ENCODE data around the gene CTNND2.
"Not testable (repeated sequence)": the region's sequence is repeated elsewhere in the genome, so short reads cannot be mapped to it uniquely, and the experiment has no call there.

The CTNND2 gene

GRCh38 chr5:11027660-11028059 is 876.6 kb downstream of the CTNND2 start:
- no peak for DNase-seq (ENCODE audit: low read depth)

DNA sequence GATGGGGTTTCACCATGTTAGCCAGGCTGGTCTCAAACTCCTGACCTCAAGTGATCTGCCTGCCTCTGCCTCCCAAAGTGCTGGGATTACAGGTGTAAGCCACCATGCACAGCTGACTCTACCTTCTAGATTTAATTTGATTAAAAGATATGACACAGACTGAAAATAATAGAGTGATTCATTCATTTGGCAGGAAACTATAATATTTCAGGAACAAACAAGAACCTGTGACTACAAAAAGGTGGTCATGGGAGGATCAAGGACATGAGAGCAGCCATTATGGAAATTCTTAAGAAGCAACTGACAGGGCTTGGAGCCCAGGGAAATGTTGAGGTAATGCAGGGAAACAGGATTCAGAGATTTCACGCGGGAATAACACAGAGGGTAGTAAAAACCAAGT is 877.7 kb downstream of the CTNND2 start:
- no peak for DNase-seq (ENCODE audit: low read depth)

DNA sequence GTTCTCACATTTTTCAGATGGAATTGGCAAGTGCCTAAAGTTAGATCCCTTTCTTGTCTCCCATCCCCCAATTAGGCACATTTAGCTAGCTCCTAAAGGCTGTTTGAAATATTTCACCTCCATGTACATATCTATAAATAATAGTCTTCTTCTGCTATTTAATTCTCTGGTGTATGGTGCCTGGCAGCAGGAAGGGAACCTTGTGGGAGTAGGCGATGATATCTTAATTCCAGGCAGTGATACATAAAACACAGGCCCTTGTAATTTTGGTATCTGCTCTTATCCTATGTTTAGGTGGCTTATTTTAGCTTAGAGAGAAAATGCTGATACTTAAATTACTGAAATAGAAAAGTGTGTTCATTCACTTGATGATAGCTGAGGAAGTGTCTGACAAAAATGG is 880.3 kb downstream of the CTNND2 start:
- no peak for DNase-seq (ENCODE audit: low read depth)

- no peak for DNase-seq (ENCODE audit: low read depth)
Observed at GRCh38 chr5:11013793-11014192, 890.5 kb downstream of the CTNND2 start.

GRCh38 chr5:11012295-11012694 is 892.0 kb downstream of the CTNND2 start:
- no peak for DNase-seq (ENCODE audit: low read depth)

DNA sequence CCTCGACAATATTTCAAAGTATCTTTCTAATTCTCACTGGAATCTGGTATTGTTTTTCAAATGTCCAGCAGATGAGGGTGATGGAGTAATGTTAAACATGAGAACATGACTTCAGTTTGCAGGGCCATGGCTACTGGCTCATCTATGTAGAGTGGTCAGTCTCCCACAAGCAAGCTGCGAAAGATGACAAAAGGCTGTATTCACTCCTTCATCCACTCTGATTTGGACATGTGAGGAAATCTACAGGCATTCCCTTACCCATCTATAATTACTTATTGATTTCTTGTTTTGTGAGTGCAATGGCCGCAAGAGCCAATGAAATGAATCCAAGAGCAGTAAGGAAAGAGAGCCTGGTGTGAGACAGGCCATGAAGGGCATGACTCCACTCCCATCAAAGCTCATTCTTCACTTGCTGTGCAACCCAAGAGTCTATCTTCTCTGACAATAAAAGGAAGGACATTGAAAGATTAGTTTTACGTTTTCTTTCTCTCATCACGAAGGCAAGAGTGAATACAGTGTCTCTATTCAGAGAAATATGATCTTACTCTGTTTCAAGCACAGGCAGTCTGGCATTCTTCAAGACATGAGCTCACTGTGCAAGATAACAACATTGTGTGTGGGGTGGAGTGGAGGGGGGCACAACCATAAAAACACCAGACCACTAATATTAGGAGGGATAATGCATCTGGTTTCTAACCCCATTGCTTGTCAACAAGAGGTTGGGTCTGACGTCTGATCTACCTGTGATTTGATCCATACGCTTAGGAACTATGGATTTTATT is 893.6 kb downstream of the CTNND2 start:
- no peak for DNase-seq (ENCODE audit: low read depth)

DNA sequence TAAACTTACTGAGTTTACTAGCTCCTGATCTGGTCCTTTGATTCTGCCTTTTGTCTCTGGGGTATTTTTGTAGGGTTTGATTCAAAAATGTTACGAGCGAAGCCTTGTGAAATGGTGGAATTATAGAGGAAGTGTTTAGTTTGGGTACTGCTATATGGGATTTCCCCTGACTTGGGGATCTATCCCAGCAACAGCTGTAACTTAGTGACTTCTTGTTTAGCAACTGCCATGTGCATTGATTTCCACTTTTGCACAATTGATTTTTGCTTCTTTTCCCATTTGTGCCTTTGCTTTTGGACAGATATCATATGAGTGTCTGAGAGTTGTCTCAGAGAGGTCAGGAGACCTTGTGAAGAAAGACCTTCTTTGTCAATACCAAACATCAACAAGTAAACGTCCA is 894.7 kb downstream of the CTNND2 start:
- no peak for DNase-seq (ENCODE audit: low read depth)

DNA sequence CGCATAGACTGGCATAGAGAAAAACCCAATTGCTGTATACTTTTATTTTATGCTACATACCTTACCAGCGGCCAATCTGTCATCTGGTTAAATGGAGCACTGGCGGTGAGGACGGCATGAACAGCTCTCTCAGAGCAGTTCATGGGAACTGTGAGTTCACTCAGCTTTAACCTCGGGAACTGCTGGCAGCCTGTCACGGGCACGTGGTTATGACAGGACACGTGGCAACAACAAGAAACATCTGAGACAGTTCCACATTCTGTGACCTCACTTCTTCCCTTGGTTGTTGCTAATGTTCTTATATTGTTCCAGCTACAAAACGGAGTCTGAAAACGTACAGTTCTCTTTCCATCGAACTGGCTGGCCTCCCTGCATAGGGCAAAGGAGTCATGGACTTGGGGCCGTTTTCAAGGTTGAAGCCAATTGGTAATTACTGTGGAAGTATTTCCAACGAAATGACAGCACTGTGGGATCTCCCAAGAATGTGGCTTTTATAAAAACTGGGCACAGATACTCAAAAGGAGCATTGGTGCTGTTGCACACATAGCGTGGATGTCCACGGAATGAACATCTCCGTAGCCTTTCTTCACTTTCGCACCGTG is 896.9 kb downstream of the CTNND2 start:
- no peak for DNase-seq (ENCODE audit: low read depth)

GRCh38 chr5:11004523-11004922 is 899.7 kb downstream of the CTNND2 start:
- DNase-seq (ENCODE audit: low read depth), result not testable (repeated sequence)

GRCh38 chr5:11000515-11001353 is 903.5 kb downstream of the CTNND2 start:
- DNase-seq (ENCODE audit: low read depth), result no peak

DNA sequence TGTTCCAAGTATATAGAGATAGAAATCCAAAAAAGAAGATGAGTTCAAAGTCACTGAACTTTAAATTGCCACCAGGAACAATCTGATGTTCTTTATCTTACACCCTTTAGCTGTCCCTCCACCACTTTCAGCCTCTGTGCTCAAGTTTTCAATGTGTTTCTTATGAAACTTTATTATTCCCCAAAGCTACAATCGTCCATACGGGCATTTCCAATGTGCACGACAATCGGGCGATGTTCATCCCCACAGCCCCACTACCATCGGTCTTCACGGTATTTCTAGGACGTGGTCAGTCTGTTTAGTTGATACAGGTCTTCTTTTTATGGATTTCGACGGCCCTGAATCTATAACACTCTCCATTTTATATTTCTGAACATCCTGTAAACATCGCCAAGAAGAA is 904.5 kb downstream of the CTNND2 start:
- no peak for DNase-seq (ENCODE audit: low read depth)

DNA sequence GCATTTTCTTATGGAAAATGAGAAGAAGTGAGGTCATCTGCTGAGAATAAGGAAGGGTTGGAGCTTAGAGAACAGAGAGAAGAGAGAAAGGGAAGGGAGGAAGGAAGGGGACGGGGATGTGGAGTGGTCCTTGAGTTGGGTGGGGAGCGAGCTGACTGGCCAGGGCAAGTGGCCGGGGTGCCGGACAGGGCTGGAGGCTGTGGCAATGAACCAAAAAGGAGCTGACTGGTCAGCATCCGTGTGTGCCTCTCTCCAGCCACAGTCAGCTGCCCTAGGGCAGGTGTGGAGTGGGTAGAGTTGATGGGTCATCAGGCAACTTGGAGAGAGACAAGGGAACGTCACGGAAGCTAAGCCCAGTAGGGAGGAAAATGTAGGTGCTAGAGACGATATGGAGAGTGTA is 908.4 kb downstream of the CTNND2 start:
- DNase-seq (ENCODE audit: low read depth), result no peak

DNA sequence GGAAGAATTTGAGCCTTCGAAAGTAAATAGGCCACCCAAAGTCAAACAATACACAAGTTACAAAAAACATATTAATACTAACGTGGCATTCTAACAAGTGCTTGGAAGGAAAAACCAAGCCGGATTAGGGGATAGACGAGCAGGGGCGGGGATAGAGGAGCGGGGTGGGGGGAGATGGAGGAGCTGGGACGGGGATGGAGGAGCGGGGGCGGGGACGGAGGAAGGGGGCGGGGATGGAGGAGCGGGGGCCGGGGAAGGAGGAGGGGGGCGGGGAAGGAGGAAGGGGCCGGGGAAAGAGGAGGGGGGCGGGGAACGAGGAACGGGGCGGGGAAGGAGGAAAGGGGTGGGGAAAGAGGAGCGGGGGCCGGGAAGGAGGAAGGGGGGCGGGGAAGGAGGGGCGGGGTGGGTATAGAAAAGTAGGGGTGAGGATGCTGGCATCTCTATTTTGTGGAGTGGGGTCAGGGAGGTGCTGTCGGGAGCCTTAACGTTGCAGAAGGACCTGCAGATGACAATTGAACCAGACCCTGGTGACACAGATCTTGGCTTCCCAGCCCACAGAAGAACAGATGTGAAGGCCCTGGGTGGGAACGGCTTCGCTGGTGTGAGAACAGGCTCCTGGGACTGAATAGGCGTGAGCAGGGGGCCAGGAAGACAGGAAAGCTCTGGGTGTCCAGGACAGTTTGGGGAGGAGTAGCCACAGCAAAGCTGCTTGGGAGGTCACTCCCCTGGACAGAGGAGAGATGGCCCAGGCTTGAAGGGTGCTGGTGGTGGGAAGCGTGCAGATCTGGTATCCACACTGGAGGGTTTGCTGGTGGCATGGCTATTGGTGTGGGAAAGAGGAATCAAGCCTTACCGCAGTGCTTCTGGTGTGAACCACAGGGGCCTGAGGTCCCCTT is 909.9 kb downstream of the CTNND2 start:
- DNase-seq (ENCODE audit: low read depth), result no peak

GRCh38 chr5:10990634-10991033 is 913.6 kb downstream of the CTNND2 start:
- DNase-seq (ENCODE audit: low read depth), result no peak

GRCh38 chr5:10989577-10990263 is 914.5 kb downstream of the CTNND2 start:
- no peak for DNase-seq (ENCODE audit: low read depth)

- DNase-seq (ENCODE audit: low read depth), result no peak
Observed at GRCh38 chr5:10988622-10989021, 915.6 kb downstream of the CTNND2 start.

DNA sequence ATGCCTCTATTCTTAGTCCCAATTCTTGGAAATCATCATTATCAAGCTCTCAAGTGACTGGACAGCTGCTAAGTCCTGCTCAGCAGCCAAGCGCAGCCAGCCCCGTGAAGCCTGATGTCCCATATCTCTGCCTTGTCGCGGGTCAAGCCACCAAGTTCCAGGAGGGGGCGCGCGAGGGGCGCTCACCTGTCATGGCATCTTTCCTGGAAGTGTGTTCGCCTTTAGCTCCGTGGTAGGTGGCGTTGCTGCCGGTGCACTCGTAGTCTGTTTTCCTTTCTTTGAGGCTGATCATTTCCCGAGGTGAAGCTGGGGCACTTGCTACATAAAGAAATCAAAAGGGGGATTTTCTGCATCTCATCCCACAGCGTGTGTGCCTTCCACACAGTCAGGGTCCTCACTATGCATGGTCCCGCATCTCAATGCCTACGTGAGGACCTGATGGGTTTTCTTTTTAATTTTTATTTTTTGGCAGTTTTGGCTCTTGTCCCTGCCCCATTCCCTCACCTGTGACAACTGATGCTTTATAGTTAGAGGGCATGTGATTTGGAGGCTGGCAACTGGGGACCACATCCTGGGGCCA is 916.2 kb downstream of the CTNND2 start:
- peak; percentile 41 for DNase-seq (ENCODE audit: low read depth)

DNA sequence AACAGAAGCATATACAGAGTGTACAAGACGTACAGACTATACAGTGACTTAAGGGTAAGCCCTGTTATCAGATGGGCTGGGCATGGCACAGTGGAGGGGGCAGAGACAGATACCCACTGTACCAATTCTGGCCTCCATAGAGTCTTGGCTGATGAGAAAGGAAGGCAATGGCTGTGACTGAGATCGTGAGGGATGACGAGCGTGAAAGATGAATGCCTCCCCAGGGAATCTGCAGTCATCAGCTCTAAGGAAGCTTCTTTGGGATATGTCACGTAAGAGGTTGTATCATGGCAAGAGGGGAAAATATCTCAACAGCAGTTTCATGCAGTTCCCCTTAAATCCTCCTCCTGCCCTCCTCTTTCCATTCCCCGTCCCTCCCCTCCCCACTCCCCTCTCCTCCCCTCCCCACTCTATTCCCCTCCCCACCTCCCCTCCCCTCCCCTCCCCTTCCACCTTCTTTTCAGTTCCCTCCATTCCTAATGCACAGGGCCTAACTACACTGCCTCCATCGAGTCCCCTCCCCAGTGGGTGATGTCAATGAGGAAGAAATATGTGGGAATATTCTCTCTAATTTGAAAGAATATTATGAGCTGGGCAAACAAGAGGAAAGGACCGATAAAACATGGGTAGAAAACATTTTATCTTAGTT is 916.8 kb downstream of the CTNND2 start:
- DNase-seq (ENCODE audit: low read depth), result no peak

DNA sequence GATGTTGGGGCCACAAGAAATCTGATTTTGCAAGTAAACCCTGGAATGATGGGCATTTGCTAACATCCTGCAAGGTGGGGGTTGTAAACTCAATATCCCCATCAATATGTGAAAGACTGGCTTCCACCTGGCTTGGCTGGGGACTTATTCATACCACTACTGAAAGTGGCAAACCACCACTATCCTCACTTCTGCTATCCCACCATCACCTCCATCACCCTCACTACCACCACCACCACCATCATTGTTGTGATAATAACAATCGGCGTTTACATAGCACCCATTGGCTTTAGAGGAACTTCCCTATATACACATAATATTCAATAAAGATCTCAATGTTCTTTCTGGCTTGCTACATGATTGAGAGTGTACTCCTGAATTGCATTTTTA is 918.5 kb downstream of the CTNND2 start:
- DNase-seq (ENCODE audit: low read depth), result no peak

- no peak for DNase-seq (ENCODE audit: low read depth)
Observed at GRCh38 chr5:10985091-10985720, 919.0 kb downstream of the CTNND2 start.
